ENCODE results near the gene KDM4C. TPM values are rescaled to one million over a fixed set of nuclear protein-coding genes. Genes with fewer than 3 reads are reported as not detected.
A peak's percentile ranks its signal among the peaks of the same experiment; 100 is the strongest.

The KDM4C gene
- total and polyA plus RNA-seq, 2 of the 13 experiments (the other 11 are each of a cell fraction or from before 2014, with no cell fraction given), result 19.4 to 23.6 TPM

GRCh38 chr9:6715755-6716643 is 41.8 kb upstream of the KDM4C start (continued):
- TF ChIP-seq CREB3 (CRISPR knock-in tag; IDR thresholded peaks at IDR 0.05) (no peak), DRAP1 (CRISPR knock-in tag; IDR thresholded peaks at IDR 0.05) (peak; percentile 65), UBTF (CRISPR knock-in tag; IDR thresholded peaks at IDR 0.05) (peak; percentile 75), ZNF407 (CRISPR knock-in tag; IDR thresholded peaks at IDR 0.05; ENCODE audit: not compliant biosample characterization) (peak; percentile 60), SP2 (CRISPR knock-in tag; IDR thresholded peaks at IDR 0.05) (no peak), ZNF772 (CRISPR knock-in tag; IDR thresholded peaks at IDR 0.05) (peak; percentile 69; the same call in 1 of the 2 replicates), TSC22D2 (CRISPR knock-in tag; IDR thresholded peaks at IDR 0.05; ENCODE audit: borderline replicate concordance) (peak; percentile 64; the same call in 1 of the 2 replicates)
